Vagina (tissue), 2 donors: ENCODE measurements around the gene LACC1. TPM values are rescaled to one million over a fixed set of nuclear protein-coding genes. Genes with fewer than 3 reads are reported as not detected.

Source experiments
- DNase-seq, 2 donors: peaks; one replicate each; pipeline ENCODE4 v3.0.0-alpha.2; 2017; ENCODE audit errors: extremely low spot score in 2 of 2
- H3K27ac ChIP-seq: fragments of 200-600 bp; sonication (generic); one replicate; pipeline ENCODE4 v1.5.1; 2019
- H3K27me3 ChIP-seq: fragments of 200-600 bp; sonication (generic); one replicate; pipeline ENCODE4 v1.5.1; 2019
- H3K36me3 ChIP-seq, 2 donors: fragments of 200-600 bp; sonication (generic); one replicate each; pipeline ENCODE4 v1.5.1; 2017 to 2019
- H3K4me1 ChIP-seq: fragments of 200-600 bp; sonication (generic); one replicate; pipeline ENCODE4 v1.5.1; 2019
- H3K4me3 ChIP-seq, 2 donors: fragments of 200-600 bp; sonication (generic); 1 replicate in 1 of 2; 2 replicates in 1 of 2; pipeline ENCODE4 v1.5.1; 2016 to 2019
- H3K9me3 ChIP-seq: fragments of 200-600 bp; sonication (generic); one replicate; pipeline ENCODE4 v1.5.1; 2019
- CTCF ChIP-seq, 3 experiments: fragments of 450-650 bp in 2 of 3; fragments of 200-600 bp in 1 of 3; sonication (generic) in 1 of 3; IDR thresholded peaks; one replicate each; pipeline ENCODE4 v1.5.1; 2017 to 2019; ENCODE audit warnings: antibody characterized with exemption in 3 of 3, mild to moderate bottlenecking in 2 of 3, moderate library complexity in 2 of 3
- POLR2A ChIP-seq, 2 donors: fragments of 450-650 bp; IDR thresholded peaks; one replicate each; pipeline ENCODE4 v1.6.1; 2017; ENCODE audit warnings: antibody characterized with exemption in 2 of 2, mild to moderate bottlenecking in 2 of 2, moderate library complexity in 2 of 2
- POLR2AphosphoS5 ChIP-seq, 2 donors: sonication (generic); formaldehyde crosslinking; IDR thresholded peaks; one replicate each; pipeline ENCODE4 v1.9.0; 2017; ENCODE audit warnings: antibody characterized with exemption in 2 of 2, mild to moderate bottlenecking in 2 of 2, low read depth in 1 of 2; ENCODE audit not compliant: insufficient read depth in 1 of 2
- intact Hi-C: fragments of 100-400 bp; cut with DNase I; formaldehyde crosslinking; loops from one replicate; pipeline ENCODE4 v1.15.1; 2023
- total RNA-seq: library from RNA; depleted of rRNA; stranded (reverse); fragments of >200 nt; gene quantifications from one replicate; pipeline ENCODE4 v1.2.3, GENCODE V29; 2016

Gene LACC1
- total RNA-seq, 1 donor from 2014 or later, result 2.9 TPM

- TF ChIP-seq POLR2AphosphoS5 (IDR thresholded peaks at IDR 0.05; ENCODE audit: insufficient read depth in 1 of 2, low read depth in 1 of 2) (no peak), POLR2A (IDR thresholded peaks at IDR 0.05) (no peak), CTCF (IDR thresholded peaks at IDR 0.05) (no peak)
- DNase-seq, result no peak
- intact Hi-C loops, result no loop called here
Measured at GRCh38 chr13:43876366-43876765, 3.3 kb upstream of the LACC1 start.

GRCh38 chr13:43877326-43877725 lies 2.4 kb upstream of the LACC1 start:
- Histone ChIP-seq H3K4me3 (no peak overlapping the region), H3K4me1 (peaks cover 23% of the 10 kb centered on the region), H3K36me3 (no peaks in the 10 kb centered on the region), H3K9me3 (no peaks in the 10 kb centered on the region), H3K27me3 (no peaks in the 10 kb centered on the region), H3K27ac (no peak overlapping the region)
- intact Hi-C loops, result no loop called here
- no peak for DNase-seq
- no peak for TF ChIP-seq CTCF (IDR thresholded peaks at IDR 0.05)
- TF ChIP-seq POLR2AphosphoS5 (IDR thresholded peaks at IDR 0.05; ENCODE audit: insufficient read depth in 1 of 2, low read depth in 1 of 2), result no peak
- no peak for TF ChIP-seq POLR2A (IDR thresholded peaks at IDR 0.05)

More at GRCh38 chr13:43876366-43876765, 3.3 kb upstream of the LACC1 start:
- peaks cover 23% of the 10 kb centered on the region for H3K4me1 ChIP-seq
- no peak overlapping the region for H3K27ac ChIP-seq
- no peaks in the 10 kb centered on the region for H3K36me3 ChIP-seq
- no peaks in the 10 kb centered on the region for H3K27me3 ChIP-seq
- H3K9me3 ChIP-seq, result no peaks in the 10 kb centered on the region
- H3K4me3 ChIP-seq, result no peak overlapping the region

- no peaks in the 10 kb centered on the region for H3K27me3 ChIP-seq
- TF ChIP-seq POLR2AphosphoS5 (IDR thresholded peaks at IDR 0.05; ENCODE audit: insufficient read depth in 1 of 2, low read depth in 1 of 2), result no peak
- no peak for TF ChIP-seq POLR2A (IDR thresholded peaks at IDR 0.05)
- no peak for TF ChIP-seq CTCF (IDR thresholded peaks at IDR 0.05)
- peaks cover 23% of the 10 kb centered on the region for H3K4me1 ChIP-seq
- H3K27ac ChIP-seq, result no peak overlapping the region
- H3K9me3 ChIP-seq, result no peaks in the 10 kb centered on the region
- no peaks in the 10 kb centered on the region for H3K36me3 ChIP-seq
- DNase-seq, result no peak
- intact Hi-C loops, result no loop called here
- no peak overlapping the region for H3K4me3 ChIP-seq
Measured at GRCh38 chr13:43877766-43878165, 1.9 kb upstream of the LACC1 start.

- DNase-seq, result peak in 1 of 2 donors; percentile 91
- H3K4me3 ChIP-seq, result peak within 1 kb of the TSS; percentile 85 to 86
- TF ChIP-seq CTCF (IDR thresholded peaks at IDR 0.05) (no peak), POLR2A (IDR thresholded peaks at IDR 0.05) (peak in 1 of 2 donors; percentile 30), POLR2AphosphoS5 (IDR thresholded peaks at IDR 0.05; ENCODE audit: insufficient read depth in 1 of 2, low read depth in 1 of 2) (peak in 1 of 2 donors; percentile 85)
- H3K9me3 ChIP-seq, result no peaks in the 10 kb centered on the region
- no peaks in the 10 kb centered on the region for H3K27me3 ChIP-seq
- peak within 1 kb of the TSS; percentile 94 for H3K27ac ChIP-seq
- peaks cover 23% of the 10 kb centered on the region for H3K4me1 ChIP-seq
- intact Hi-C loops, result no loop called here
- H3K36me3 ChIP-seq, result no peaks in the 10 kb centered on the region
Measured at GRCh38 chr13:43878892-43879754, 581 bp upstream of the LACC1 start, which contains the start of gene CCDC122. Gene CCDC122, minus strand, starts transcription at chr13:43879740. Its CDS starts 10,364 bp downstream, at chr13:43869376.
